ENCODE measurements around the gene SOS2. TPM values are rescaled to one million over a fixed set of nuclear protein-coding genes. Genes with fewer than 3 reads are reported as not detected.

Gene SOS2
- total RNA-seq, 1 experiment from 2014 or later: 11.7 TPM

GRCh38 chr14:50070230-50070629 lies 161.1 kb downstream of the SOS2 start:
- RAD21 ChIA-PET (ENCODE audit: low non-redundant PET in 1 of 2, low total read pairs in 2 of 2, uncharacterized antibody in 2 of 2, unreplicated experiment in 2 of 2): no interaction called here
- no peak overlapping the region for H2AFZ ChIP-seq (ENCODE audit: low read depth, low read length, poor library complexity, severe bottlenecking)
- H3K36me3 ChIP-seq (ENCODE audit: control insufficient read depth in 1 of 2, insufficient read depth in 2 of 2, low read length in 2 of 2): no peaks in the 10 kb centered on the region
- POLR2A ChIA-PET: no interaction called here
- intact Hi-C loops (cut with micrococcal nuclease): no loop called here
- H3K9ac ChIP-seq (ENCODE audit: low read length): no peak overlapping the region
- H3K27me3 ChIP-seq (ENCODE audit: insufficient read depth, low read length): no peaks in the 10 kb centered on the region
- ATAC-seq (no peak), DNase-seq (ENCODE audit: low read depth, low spot score) (no peak)
- H3K79me2 ChIP-seq (ENCODE audit: insufficient read depth, low read length): no peaks in the 10 kb centered on the region
- H3K4me3 ChIP-seq (replicated peaks in 1 of 2; ENCODE audit: low read depth in 1 of 2, low read length in 2 of 2): no peak overlapping the region
- no peaks in the 10 kb centered on the region for H4K20me1 ChIP-seq (ENCODE audit: insufficient read depth)
- H3K4me1 ChIP-seq (ENCODE audit: control insufficient read depth in 1 of 2, insufficient read depth in 2 of 2, low read length in 2 of 2): peaks cover 5 to 13% of the 10 kb centered on the region in 2 experiments; a peak in 3 of 4 replicates
- BruUV-seq (replicated peaks): no TSS peak
- no peaks in the 10 kb centered on the region for H3K9me3 ChIP-seq (ENCODE audit: control insufficient read depth in 1 of 2, insufficient read depth in 1 of 2, low read depth in 1 of 2, low read length in 2 of 2)
- no peak overlapping the region for H3K4me2 ChIP-seq (ENCODE audit: low read length)
- no peak for TF ChIP-seq POLR2A (IDR thresholded peaks at IDR 0.05; ENCODE audit: borderline replicate concordance, extremely low read depth, insufficient read depth, insufficient read length)
- no peak for TF ChIP-seq EZH2 (IDR thresholded peaks at IDR 0.05)
- TF ChIP-seq RAD21 (IDR thresholded peaks at IDR 0.05; ENCODE audit: low read depth): no peak
- TF ChIP-seq ZFX (IDR thresholded peaks at IDR 0.05): no peak
- TF ChIP-seq JUND (IDR thresholded peaks at IDR 0.05): no peak
- TF ChIP-seq, protein P1, sequence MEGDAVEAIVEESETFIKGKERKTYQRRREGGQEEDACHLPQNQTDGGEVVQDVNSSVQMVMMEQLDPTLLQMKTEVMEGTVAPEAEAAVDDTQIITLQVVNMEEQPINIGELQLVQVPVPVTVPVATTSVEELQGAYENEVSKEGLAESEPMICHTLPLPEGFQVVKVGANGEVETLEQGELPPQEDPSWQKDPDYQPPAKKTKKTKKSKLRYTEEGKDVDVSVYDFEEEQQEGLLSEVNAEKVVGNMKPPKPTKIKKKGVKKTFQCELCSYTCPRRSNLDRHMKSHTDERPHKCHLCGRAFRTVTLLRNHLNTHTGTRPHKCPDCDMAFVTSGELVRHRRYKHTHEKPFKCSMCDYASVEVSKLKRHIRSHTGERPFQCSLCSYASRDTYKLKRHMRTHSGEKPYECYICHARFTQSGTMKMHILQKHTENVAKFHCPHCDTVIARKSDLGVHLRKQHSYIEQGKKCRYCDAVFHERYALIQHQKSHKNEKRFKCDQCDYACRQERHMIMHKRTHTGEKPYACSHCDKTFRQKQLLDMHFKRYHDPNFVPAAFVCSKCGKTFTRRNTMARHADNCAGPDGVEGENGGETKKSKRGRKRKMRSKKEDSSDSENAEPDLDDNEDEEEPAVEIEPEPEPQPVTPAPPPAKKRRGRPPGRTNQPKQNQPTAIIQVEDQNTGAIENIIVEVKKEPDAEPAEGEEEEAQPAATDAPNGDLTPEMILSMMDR (IDR thresholded peaks at IDR 0.05 in 2 of 3, conservative IDR thresholded peaks at IDR 0.05 in 1 of 3; ENCODE audit: borderline replicate concordance in 1 of 3, insufficient read depth in 1 of 3, low read depth in 2 of 3, low read length in 2 of 3): no peak
- no peak for TF ChIP-seq YY1 (IDR thresholded peaks at IDR 0.05; ENCODE audit: extremely low read depth, insufficient replicate concordance, low read depth, low read length)
- no peak for TF ChIP-seq TCF7L2 (IDR thresholded peaks at IDR 0.05; ENCODE audit: borderline replicate concordance, extremely low read depth, insufficient read depth, insufficient read length)
- no peak for TF ChIP-seq REST (IDR thresholded peaks at IDR 0.05; ENCODE audit: low read depth)
- no peak for TF ChIP-seq ZNF274 (IDR thresholded peaks at IDR 0.05; ENCODE audit: low read depth, low read length)
- H3K27ac ChIP-seq (ENCODE audit: low read depth, low read length): no peak overlapping the region
- no peaks in the 10 kb centered on the region for H3K9me2 ChIP-seq (ENCODE audit: insufficient read depth)
- CTCF ChIA-PET: no interaction called here

All from HCT116 (cell line).